SH-SY5Y (cell line): ENCODE results near the gene TLE5.

Experiments used
- GATA2 ChIP-seq: IDR thresholded peaks from 2 replicates; pipeline ENCODE4 v1.6.1; 2011; ENCODE audit warnings: mild to moderate bottlenecking, low read depth, low read length
- GATA3 ChIP-seq: IDR thresholded peaks from 2 replicates; pipeline ENCODE4 v1.6.1; 2011; ENCODE audit warnings: low read depth, mild to moderate bottlenecking, low read length, moderate library complexity

The TLE5 gene

GRCh38 chr19:3099347-3100145 lies 37.3 kb upstream of the TLE5 start:
- TF ChIP-seq GATA2 (no peak), GATA3 (no peak)

GRCh38 chr19:3098515-3099346 lies 36.4 kb upstream of the TLE5 start:
- TF ChIP-seq GATA2 (no peak), GATA3 (no peak)

- TF ChIP-seq GATA2 = no peak
- TF ChIP-seq GATA3 = no peak
These were observed 35.8 kb upstream of the TLE5 start for GRCh38 chr19:3098141-3098514.

- TF ChIP-seq GATA3 = no peak
These were observed 35.2 kb upstream of the TLE5 start for GRCh38 chr19:3097442-3097871.

- TF ChIP-seq GATA2 = no peak
- no peak for TF ChIP-seq GATA3
These were observed 34.6 kb upstream of the TLE5 start for GRCh38 chr19:3096902-3097326.

GRCh38 chr19:3096267-3096901 lies 34.1 kb upstream of the TLE5 start:
- TF ChIP-seq GATA3 = no peak
- TF ChIP-seq GATA2 = no peak

GRCh38 chr19:3095441-3096191 lies 33.3 kb upstream of the TLE5 start:
- TF ChIP-seq GATA2 (no peak), GATA3 (no peak)

- TF ChIP-seq GATA2 (no peak), GATA3 (no peak)
These were observed 32.5 kb upstream of the TLE5 start for GRCh38 chr19:3094601-3095440.

- TF ChIP-seq GATA2 (no peak), GATA3 (no peak)
These were observed 25.5 kb upstream of the TLE5 start for GRCh38 chr19:3087769-3088168.

GRCh38 chr19:3084943-3085342 lies 22.6 kb upstream of the TLE5 start:
- TF ChIP-seq GATA3 (no peak), GATA2 (no peak)

- TF ChIP-seq GATA2 (no peak), GATA3 (no peak)
These were observed 21.7 kb upstream of the TLE5 start for GRCh38 chr19:3083964-3084363.

- TF ChIP-seq GATA2 = no peak
- TF ChIP-seq GATA3 = no peak
These were observed 20.0 kb upstream of the TLE5 start for GRCh38 chr19:3082331-3082730.

GRCh38 chr19:3080286-3080685 lies 18.0 kb upstream of the TLE5 start:
- TF ChIP-seq GATA3 (no peak), GATA2 (no peak)
